ENCODE results near the gene SRM.
"Not testable (repeated sequence)": the region's sequence is repeated elsewhere in the genome, so short reads cannot be mapped to it uniquely, and the experiment has no call there.

SRM gene

DNA sequence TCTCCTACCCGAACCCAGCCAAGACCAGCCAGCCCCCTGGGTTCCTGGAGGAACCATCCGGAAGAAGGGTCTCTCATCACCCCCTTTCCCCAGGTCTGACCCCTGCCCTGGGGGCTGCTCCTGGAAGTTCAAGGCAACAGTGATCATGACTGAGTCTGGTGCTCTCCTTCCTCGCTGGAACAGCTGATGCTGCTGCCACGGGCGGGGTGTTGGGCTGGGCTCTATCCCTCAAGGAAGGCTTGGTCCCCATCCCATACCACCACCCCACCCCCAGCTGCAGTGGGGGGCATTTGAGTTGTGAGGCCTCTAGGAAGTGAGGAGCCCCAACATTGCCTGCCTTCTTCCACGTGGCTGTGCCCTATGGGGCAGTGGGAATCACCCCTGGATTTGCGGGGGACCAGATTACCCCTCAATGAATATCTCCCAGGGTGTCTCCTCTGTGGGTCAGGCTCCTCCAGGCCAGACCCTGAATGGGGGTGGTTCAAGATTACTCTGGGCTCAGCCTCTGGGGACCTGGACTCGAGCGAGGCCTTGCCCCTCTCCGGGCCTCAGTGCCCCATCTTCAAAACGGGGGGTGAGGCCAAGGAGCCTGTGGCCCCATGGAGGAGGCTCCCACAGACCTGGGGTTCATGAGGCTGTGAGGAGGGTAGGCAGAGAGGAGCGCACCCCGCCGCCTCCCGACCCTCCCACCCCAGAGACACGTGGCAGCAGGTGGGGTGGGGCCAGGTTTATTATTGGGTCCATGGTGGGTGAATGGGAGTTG, 15.6 kb downstream of the SRM start:
- DNase-seq, result no peak

DNA sequence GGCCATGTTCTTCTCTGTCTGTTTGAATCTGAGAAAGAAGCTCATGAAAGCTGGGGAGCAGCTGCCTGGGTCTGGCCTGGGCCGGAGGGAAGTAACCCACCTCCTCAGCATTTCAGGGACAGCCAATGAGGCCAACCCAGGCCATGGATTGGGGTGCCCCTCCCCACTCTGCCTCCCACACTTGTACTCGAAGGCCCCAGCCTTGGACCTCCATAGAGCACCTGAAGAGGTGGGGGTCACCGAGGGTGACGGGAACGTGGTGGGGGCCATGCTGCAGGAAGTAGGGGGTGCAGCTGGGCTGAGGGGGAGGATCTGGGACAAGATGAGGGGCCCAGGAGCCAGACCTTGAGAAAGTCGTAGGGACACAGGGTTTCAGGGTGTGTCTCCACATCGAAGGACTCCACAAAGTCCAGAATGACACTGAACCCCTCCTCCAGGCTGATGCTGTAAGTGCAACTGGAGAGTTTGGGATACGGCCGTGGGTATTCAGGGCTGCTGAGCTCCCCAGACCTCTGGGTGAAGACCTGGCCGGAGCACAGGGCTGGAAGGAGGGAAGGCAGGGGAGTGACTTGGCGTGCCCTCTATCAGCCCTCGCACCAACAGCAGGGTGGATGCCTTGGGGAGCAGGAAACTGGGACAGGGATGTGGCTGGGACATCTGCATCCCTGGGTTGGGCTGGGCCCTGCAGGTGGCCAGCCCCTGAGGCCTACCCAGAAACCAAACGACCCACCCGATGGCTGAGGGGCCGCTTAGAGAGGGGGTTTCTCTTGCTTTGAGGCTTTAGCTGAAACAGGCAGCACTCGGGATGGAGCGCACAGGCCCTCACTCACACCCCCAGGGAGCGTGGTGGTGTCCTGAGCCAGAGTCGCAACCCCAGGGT, 16.6 kb downstream of the SRM start:
- DNase-seq, result no peak

DNA sequence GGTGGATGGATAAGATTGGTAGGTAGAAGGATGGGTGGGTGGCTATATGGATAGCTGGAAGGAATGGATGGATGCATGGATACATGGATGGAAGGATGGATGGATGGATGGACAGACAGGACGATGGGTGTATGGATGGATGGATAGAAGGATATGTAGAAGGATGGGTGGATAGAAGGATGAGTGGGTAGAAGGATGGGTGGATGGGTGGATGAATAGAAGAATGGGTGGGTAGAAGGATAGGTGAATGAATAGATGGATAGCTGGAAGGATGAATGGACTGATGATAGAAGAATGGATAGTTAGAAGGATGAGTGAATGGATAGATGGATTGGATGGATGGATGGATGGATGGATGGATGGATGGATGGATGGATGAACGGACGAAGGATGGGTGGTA, 17.8 kb downstream of the SRM start:
- DNase-seq, result no peak

DNA sequence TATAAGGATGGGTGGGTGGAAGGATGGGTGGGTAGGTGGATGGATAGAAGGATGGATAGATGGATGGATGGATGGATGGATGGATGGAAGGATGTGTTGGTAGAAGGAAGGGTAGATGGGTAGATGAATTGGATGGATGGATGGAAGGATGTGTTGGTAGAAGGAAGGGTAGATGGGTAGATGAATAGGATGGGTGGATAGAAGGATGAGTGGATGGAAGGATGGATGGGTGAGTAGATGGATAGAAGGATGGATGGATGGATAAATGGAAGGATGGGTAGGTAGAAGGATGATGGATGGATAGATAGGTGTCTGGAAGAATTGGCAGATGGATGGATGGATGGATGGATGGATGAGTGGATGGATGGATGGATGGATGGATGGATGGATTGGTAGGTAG, 18.8 kb downstream of the SRM start:
- DNase-seq, result no peak

DNA sequence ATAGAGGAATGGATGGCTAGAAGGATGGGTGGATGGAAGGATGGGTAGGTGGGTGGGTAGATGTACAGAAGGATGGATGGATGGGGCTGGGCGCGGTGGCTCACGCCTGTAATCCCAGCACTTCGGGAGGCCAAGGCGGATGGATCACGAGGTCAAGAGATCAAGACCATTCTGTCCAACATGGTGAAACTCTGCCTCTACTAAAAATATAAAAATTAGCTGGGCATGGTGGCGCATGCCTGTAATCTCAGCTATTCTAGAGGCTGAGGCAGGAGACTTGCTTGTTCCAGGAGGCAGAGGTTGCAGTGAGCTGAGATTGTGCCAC, 19.8 kb downstream of the SRM start:
- DNase-seq, result not testable (repeated sequence)

DNA sequence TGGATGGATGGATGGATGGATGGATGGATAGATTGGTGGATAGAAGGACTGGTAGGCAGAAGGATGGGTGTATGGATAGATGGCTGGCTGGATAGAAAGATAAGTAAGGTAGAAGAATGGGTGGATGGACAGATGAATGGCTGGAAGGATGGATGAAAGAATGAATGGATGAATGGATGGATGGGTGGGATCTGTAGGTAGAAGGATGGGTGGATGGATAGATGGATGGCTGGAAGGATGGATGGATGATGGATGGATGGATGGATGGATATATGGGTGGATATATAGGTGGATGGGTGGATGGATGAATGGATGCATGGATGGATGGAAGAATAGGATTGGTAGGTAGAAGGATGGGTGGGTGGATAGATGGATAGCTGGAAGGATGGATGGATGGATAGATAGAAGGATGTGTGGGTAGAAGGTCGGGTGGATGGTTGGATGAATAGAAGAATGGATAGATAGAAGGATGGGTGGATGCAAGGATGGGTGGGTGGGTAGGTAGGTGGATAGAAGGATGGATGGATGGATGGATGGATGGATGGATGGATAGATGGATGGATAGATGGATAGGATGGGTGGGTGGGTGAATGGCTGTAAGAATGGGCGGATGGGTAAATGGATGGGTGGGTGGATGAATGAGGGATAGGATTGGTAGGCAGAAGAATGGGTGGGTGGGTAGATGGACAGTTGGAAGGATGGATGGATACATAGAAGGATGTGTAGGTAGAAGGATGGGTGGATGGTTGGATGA, 20.3 kb downstream of the SRM start:
- DNase-seq, result no peak

DNA sequence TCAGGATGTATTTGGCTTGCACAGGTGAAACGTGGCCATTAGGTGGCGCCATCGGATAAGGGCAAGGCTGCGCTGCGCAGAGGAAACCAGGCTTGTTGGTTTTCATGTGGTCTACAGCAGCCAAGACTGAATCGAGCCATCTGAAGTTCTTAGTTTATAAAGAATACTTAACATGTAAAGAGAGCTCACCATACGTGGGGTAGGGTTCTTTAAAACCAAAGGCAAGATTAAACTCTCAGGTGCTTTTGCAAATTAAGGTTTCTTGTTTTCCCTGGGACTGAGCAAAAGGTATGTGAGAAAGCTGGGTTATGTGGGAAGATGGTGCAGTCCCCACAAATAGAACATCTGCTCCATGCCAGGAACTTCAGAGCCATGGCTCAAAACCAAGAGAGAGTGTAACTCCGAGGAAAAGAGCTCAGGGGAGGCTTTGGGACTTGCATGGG, 22.1 kb downstream of the SRM start:
- DNase-seq, result peak; percentile 51 to 73

DNA sequence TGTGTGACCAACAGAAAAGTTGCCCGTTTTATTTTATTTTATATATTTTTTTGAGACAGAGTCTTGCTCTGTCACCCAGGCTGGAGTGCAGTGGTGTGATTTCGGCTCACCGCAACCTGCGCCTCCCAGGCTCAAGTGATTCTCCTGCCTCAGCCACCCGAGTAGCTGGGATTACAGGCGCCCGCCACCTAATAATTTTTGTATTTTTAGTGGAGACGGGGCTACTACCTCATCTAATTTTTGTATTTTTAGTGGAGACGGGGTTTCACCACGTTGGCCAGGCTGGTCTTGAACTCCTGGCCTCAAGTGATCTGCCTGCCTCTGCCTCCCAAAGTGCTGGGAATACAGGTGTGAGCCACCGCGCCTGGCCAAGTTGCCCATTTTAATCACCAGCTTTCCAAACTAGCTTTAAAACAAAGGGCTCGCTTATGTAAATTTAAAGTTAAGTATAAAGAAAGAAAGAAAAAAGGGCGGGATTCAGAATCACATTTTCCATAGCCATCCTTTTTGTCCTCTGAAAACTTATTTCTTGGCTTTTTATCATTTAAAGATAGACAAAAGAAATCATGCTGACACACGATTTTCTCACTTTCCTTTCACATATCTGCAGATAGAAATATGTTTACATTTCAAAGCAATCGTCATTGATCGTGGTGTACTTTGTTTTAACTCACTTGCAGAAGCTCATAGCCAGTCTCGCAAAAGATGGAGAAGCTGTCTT, 22.6 kb downstream of the SRM start:
- not testable (repeated sequence) for DNase-seq

DNA sequence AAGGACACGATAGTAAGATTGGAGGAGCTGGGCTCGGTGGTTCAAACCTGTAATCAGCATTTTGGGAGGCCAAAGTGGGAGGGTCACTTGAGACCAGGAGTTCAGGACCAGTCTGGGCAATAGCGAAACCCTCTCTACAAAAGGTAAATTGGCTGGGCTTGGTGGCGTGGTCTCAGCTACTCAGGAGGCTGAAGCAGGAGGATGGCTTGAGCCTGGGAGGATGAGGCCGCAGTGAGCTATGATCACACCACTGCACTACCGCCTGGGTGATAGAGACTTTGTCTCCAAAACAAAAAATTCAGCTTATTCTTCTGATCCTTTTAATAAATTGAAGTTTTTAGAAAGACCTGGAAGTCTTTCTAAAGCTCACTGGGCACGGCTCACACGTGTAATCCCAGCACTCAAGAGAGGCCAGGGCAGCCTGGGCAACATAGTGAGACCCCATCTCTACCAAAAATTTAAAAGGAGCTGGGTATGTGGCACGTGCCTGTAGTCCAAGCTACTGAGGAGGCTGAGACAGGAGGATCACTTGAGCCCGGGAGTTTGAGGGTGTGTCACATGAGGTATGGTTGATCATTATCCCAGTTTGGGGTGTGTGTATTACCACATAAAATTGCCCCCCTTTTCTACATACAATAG, 28.1 kb downstream of the SRM start:
- DNase-seq, result no peak

DNA sequence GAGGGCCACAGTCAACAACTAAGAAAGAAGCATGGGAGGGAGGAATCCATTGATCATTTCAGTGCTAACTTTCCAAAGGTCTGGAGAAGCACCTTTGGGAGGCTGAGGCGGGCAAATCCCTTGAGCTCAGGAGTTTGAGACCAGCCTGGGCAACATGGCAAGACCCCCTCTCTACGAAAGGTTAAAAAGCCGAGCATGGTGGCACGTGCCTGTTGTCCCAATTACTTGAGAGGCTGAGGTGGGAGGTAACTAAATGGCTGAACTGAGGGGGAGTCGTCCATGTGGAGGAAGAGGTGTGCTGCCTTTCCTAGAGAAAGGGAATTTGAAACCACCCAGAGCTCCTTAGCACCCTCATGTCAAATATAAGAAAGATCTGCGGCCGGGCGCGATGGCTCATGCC, 29.0 kb downstream of the SRM start:
- DNase-seq, result no peak

DNA sequence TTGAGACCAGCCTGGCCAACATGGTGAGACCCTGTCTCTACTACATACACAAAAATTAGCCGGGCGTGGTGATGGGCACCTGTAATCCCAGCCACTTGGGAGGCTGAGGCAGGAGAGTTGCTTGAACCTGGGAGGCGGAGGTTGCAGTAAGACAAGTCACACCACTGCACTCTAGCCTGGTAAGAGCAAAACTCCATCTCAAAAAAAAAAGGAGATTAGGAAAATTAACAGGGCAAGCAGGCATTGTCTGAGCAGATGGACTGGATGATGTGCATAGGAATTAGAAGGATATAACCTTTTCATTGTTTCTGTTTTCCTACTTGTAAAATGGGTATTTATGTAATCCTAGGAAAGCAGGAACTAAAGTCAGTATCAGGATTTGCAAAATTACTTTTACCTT, 31.8 kb downstream of the SRM start:
- no peak for DNase-seq

DNA sequence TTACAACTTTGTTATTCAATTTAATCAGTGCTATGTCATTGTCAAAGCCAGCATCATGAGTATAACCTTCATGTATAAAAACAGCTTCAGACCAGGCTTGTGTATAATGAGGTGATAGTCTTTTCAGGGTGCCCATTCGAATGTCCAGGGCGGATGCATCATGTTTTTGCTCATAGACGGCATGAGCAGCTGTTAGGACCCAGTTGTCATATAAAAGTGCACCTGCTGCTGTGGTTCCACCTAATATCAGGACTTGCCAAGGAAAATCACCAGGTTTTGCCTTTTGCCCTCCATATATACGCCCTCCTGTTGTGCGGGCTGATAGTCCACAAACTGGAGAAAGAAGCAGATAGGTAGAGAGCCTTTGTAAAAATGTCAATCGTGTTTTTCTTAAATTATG, 32.5 kb downstream of the SRM start:
- no peak for DNase-seq

DNA sequence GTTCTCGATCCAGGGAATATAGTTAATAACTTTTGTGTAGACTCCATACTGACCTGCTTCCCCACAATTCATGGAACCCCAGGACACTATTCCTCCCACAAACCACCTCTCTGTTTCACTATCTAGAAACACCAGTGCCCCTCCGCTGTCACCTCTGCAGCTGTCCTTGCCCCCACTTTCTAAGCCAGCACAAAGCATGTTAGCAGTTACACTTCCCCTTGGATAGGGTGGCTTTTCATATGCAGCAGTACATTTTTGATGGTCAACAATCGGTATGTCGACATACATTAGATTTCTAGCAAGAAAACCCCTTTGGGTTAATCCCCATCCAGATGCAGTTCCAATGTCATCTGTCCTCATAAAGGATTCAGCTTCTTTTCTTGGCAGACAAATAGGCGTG, 32.9 kb downstream of the SRM start:
- DNase-seq, result no peak

DNA sequence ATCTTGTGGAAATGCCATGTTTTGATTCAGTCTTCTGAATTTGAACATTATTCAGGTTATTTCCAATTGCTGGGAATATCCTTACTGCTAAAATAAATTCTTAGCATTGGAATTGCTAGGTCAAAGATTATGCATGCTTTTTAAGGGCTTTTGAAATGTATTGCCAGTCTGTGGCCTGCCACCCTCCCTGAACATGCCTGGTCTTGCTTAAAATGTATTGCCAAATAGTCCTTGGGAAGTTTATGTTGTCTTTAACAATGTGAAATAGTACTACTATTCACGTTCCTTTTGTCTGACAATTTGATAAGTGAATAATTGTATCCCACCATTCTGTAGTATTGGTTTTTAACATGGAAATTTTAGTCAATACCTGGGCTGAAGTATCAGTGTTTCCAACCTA, 33.8 kb downstream of the SRM start:
- DNase-seq, result no peak

DNA sequence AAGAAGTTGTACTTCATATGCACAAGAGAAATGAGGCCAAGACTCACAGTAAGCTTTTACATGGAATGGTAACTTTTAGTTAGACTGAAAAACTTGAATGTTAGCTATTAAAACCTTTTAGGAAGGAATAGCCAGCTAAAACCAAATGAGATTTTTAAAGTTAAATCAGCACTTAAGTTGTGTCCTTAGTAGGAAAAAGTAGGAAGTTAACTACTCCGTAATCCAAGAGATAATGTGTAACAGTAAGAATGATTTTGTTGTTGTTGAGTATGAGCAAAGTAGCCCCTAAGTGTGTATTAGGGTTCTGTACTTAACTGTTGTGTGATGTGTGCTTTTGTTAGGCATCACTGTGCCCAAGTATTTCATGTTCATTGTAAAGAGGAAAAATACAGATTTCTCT, 34.2 kb downstream of the SRM start:
- DNase-seq, result no peak

DNA sequence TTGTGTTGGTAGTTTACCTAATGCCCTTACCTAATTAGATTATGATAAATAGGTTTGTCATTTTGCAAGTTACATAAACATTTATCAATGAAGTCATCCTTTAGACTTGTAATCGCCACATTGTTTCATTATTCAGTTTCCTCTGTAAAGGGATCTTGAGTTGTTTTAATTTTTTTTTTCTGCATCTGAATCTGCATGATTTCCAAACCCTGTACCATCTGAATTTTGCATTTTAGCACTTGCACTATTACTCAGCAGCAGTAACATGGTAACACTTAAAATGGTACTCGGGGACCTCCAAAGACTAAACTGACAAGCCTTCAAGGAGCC, 35.0 kb downstream of the SRM start:
- no peak for DNase-seq

DNA sequence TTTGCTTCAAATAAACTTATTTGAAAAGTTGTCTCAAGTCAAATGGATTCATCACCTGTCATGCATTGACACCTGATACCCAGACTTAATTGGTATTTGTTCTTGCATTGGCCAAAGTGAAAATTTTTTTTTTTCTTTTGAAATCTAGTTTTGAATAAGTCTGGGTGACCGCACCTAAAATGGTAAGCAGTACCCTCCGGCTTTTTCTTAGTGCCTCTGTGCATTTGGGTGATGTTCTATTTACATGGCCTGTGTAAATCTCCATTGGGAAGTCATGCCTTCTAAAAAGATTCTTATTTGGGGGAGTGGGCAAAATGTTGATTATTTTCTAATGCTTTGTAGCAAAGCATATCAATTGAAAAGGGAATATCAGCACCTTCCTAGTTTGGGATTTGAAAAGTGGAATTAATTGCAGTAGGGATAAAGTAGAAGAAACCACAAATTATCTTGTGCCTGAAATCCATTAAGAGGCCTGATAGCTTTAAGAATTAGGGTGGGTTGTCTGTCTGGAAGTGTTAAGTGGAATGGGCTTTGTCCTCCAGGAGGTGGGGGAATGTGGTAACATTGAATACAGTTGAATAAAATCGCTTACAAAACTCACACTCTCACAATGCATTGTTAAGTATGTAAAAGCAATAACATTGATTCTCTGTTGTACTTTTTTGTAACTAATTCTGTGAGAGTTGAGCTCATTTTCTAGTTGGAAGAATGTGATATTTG, 35.5 kb downstream of the SRM start:
- no peak for DNase-seq

DNA sequence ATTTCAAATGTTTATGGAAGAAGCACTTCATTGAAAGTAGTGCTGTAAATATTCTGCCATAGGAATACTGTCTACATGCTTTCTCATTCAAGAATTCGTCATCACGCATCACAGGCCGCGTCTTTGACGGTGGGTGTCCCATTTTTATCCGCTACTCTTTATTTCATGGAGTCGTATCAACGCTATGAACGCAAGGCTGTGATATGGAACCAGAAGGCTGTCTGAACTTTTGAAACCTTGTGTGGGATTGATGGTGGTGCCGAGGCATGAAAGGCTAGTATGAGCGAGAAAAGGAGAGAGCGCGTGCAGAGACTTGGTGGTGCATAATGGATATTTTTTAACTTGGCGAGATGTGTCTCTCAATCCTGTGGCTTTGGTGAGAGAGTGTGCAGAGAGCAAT, 36.6 kb downstream of the SRM start:
- DNase-seq, result no peak

DNA sequence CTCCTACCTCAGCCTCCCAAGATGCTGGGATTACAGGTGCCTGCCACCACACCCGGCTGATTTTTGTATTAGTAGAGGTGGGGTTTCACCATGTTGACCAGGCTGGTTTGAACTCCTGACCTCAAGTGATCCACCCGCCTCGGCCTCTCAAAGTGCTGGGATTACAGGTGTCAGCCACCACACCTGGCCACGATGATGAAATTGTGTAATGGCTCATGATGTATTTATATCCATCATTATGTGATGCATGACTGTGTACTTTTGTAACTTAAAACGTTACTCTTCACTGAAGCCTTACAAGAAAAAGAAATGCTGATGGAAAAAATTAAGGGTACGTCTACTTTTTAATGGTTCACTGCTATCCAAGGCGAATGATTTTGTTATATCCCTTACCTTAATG, 39.8 kb downstream of the SRM start:
- no peak for DNase-seq

DNA sequence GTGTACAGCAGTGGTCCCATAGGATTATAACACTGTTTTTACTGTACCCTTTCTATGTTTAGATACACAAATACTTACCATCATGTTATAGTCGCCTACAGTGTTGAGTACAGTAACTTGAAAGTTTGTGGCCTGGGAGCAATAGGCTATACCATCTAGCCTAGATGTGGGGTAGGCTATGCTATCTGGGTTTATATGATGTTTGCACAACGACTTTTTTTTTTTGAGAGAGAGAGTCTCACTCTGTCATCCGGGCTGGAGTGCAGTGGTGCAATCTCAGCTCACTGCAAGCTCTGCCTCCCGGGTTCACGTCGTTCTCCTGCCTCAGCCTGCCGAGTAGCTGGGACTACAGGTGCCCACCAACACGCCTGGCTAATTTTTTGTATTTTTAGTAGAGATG, 40.5 kb downstream of the SRM start:
- not testable (repeated sequence) for DNase-seq

DNA sequence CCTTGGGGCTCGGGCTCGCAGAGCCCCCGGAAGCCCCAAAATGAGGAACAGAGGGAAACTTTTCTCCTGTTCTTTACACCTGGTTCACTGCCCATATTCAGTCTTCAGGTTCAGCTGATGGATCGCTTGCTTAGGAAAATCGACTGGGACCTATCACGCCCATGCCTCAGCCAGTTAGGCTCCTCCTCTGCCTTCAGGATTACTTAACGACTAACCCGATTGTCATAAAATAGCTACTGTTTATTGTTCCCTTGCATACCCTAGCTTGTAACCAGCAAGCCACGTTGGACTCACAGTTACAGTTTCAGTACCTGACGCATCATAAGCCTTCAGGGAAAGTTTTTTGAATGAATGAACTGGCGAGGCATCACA, 46.7 kb downstream of the SRM start:
- DNase-seq, result no peak

All from bone marrow (tissue), 2 donors.